ENCODE results near the gene FBXL16. TPM values are rescaled to one million over a fixed set of nuclear protein-coding genes. Genes with fewer than 3 reads are reported as not detected.

Gene FBXL16
- total RNA-seq, 1 donor from 2014 or later = 0.53 TPM

DNA sequence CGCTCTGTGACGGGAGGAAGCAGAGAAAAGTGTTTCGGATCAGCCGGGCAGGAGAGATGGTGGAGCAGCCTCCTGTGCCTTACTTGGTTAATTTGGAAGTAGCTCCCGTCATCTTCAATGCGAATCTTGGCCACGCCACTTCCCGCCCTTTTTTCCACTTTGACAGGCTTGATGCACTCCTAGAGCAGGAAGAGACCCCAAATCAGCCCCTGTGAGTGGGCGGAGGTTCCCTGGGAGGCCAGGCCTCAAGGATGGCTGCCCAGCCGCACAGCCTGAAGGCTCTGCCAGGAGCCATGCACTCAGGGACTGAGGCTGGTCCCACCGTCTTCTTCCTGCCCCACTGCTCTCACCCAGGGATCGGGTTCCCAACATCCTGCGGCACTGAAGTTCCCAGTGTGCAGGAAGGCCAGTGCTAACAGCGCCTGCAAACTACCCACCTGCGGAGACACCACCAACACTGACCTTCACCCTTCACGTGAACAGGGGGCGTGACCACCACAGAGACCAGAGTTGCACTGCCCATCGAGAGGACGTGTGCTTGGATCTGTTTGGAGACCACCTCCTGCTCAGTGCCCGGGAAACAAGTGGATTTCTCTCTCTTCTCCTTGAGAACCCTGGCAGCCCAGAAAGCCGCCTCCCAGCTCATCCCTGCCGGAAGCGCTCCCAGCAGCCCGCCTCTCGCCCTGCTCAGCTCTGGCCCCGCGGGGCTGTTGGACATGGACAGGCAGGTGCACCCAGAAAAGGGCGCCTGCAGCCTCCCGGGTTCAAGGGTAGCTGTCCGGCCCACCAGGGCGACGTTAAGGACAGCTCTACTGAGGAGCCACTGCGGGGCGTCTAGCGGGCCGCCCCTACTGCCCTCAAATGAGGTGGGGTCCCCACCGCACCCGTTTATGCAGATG lies 34.2 kb upstream of the FBXL16 start:
- TF ChIP-seq, protein P1, sequence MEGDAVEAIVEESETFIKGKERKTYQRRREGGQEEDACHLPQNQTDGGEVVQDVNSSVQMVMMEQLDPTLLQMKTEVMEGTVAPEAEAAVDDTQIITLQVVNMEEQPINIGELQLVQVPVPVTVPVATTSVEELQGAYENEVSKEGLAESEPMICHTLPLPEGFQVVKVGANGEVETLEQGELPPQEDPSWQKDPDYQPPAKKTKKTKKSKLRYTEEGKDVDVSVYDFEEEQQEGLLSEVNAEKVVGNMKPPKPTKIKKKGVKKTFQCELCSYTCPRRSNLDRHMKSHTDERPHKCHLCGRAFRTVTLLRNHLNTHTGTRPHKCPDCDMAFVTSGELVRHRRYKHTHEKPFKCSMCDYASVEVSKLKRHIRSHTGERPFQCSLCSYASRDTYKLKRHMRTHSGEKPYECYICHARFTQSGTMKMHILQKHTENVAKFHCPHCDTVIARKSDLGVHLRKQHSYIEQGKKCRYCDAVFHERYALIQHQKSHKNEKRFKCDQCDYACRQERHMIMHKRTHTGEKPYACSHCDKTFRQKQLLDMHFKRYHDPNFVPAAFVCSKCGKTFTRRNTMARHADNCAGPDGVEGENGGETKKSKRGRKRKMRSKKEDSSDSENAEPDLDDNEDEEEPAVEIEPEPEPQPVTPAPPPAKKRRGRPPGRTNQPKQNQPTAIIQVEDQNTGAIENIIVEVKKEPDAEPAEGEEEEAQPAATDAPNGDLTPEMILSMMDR (IDR thresholded peaks at IDR 0.05; ENCODE audit: insufficient read depth, low read length, severe bottlenecking) = no peak
- FAIRE-seq (no peak), DNase-seq (ENCODE audit: low read depth) (no peak)
- Histone ChIP-seq H3K36me3 (ENCODE audit: control insufficient read depth, insufficient read depth, low read length) (peaks cover 9% of the 10 kb centered on the region), H3K4me3 (ENCODE audit: low read depth, low read length) (peak overlapping the region; percentile 95), H3K27me3 (ENCODE audit: control insufficient read depth, insufficient read depth, low read length) (no peaks in the 10 kb centered on the region)

GRCh38 chr16:736936-737481 lies 31.4 kb upstream of the FBXL16 start:
- H3K27me3 ChIP-seq (ENCODE audit: control insufficient read depth, insufficient read depth, low read length) = no peaks in the 10 kb centered on the region
- H3K4me3 ChIP-seq (ENCODE audit: low read depth, low read length) = no peak overlapping the region
- H3K36me3 ChIP-seq (ENCODE audit: control insufficient read depth, insufficient read depth, low read length) = peaks cover 24% of the 10 kb centered on the region
- no peak for FAIRE-seq
- no peak for DNase-seq (ENCODE audit: low read depth)
- TF ChIP-seq, protein P1 (IDR thresholded peaks at IDR 0.05; ENCODE audit: insufficient read depth, low read length, severe bottlenecking) = no peak

GRCh38 chr16:735982-736453 lies 30.4 kb upstream of the FBXL16 start:
- FAIRE-seq = no peak
- peaks cover 26% of the 10 kb centered on the region for H3K36me3 ChIP-seq (ENCODE audit: control insufficient read depth, insufficient read depth, low read length)

DNA sequence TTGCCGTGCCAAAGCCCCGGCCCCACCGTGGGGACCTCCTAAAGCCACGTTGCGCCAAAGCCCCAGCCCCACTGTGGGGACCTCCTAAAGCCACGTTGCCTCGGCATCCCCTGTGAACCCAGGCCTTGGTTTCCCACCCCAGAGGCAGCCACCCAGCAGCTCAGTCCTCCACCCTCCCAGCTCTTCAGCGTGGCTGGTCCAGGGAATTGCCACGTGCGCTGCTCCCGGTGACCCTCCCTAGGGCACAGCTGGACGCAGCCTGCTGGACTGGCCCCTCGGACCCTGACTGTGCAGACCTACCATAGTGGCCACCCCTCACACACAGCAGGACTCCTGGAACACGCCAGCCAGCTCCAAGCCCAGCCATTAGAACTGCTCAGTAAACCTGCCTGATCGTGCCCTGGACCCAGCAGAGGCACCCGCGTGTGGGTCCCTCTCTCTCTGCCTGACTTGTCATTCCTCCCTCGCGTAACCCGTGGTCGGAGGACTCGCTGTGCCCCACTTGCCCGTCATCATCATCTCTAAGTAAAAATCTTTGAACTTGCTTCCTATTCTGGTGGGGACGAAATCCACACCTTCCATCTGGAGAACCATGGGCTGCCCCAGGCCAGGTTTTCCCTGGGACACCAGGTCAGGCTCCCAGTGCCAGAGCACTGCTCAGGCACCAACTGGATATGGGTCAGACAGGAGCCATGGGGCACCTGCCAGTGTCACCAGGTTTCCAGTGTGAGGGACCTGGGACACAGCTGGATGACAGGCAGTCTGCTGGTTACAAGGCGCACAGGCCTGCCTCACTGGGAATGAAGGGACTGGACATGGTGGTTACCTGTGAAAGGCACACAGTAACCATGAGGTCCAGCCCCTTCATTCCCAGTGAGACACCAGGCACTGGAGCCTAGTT lies 29.6 kb upstream of the FBXL16 start:
- FAIRE-seq = no peak
- TF ChIP-seq, protein P1 (IDR thresholded peaks at IDR 0.05; ENCODE audit: insufficient read depth, low read length, severe bottlenecking) = no peak
- Histone ChIP-seq H3K27me3 (ENCODE audit: control insufficient read depth, insufficient read depth, low read length) (no peaks in the 10 kb centered on the region), H3K36me3 (ENCODE audit: control insufficient read depth, insufficient read depth, low read length) (peaks cover 26% of the 10 kb centered on the region), H3K4me3 (ENCODE audit: low read depth, low read length) (no peak overlapping the region)
- DNase-seq (ENCODE audit: low read depth) = no peak

More at GRCh38 chr16:735982-736453, 30.4 kb upstream of the FBXL16 start:
- no peaks in the 10 kb centered on the region for H3K27me3 ChIP-seq (ENCODE audit: control insufficient read depth, insufficient read depth, low read length)
- TF ChIP-seq, protein P1 (IDR thresholded peaks at IDR 0.05; ENCODE audit: insufficient read depth, low read length, severe bottlenecking) = no peak
- no peak overlapping the region for H3K4me3 ChIP-seq (ENCODE audit: low read depth, low read length)
- no peak for DNase-seq (ENCODE audit: low read depth)

- H3K36me3 ChIP-seq (ENCODE audit: control insufficient read depth, insufficient read depth, low read length) = peaks cover 26% of the 10 kb centered on the region
- TF ChIP-seq, protein P1 (IDR thresholded peaks at IDR 0.05; ENCODE audit: insufficient read depth, low read length, severe bottlenecking) = no peak
These were observed 28.8 kb upstream of the FBXL16 start for GRCh38 chr16:734208-734980.

More at GRCh38 chr16:734208-734980, 28.8 kb upstream of the FBXL16 start:
- DNase-seq (ENCODE audit: low read depth) (no peak), FAIRE-seq (no peak)
- Histone ChIP-seq H3K4me3 (ENCODE audit: low read depth, low read length) (no peak overlapping the region), H3K27me3 (ENCODE audit: control insufficient read depth, insufficient read depth, low read length) (no peaks in the 10 kb centered on the region)

Measured in bronchial epithelial cell (primary cell).